Measurements from ENCODE around the gene DNAJC27.
"Not testable (repeated sequence)": the region's sequence is repeated elsewhere in the genome, so short reads cannot be mapped to it uniquely, and the experiment has no call there.

Gene DNAJC27

DNA sequence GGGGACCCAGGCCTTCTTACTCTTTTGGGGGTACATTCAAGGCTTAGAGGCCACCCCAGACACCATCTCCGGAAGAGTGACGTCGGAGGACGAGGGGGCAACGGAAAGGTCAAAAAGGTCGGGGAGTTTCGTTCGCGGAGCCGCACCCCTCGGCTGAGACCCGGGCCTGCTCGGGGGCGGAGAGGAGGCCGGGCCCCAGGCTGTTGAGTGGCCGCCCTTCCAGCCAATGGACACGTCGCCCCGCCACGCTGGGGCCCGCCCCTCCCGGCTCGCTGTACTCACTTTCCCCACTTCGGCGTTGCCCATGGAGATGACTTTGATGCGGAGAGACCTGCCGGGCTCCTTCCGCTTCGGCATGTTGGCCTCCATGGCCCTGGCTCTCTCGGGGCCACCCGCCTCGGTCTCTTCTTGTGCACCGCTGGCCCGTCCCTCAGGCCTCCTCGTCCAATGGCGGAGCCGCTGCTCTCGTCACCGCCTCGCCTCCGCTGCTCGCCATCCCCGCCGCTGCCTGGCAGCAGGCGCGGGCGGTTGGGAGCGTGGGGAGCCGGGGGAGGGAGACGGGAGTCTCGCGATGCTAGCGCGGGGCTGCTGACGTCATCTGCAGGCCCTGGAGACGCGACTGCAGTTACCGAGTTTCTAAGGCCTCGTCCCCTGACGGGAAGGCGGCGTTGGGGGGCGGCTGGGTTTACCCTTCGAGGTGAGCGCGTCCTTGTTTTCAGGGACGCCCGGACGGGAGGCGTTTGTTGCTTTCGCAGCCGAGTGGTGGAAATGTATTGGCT is at the start of gene DNAJC27:
Gene DNAJC27 (minus strand): TSS at position 420 of the 779 bp plus-strand sequence. CDS start 51 bp downstream, at position 369.
- DNase-seq (ENCODE audit: low spot score) = peak; percentile 98

DNA sequence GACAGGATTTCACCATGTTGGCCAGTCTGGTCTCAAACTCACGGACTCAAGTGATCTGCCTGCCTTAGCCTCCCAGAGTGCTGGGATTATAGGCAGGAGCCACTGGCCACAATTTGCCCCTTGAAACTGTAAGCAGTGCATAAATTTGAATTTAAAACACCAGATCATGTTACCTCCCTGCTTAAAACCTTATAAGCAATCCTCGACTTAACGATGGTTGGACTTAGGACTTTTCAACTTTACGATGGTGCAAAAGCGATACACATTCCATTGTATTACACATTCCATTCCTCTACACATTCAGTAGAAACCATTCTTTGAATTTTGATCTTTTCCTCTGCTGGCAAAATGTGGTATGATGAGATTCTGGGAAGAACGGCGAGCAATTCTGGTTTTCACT is 46.9 kb upstream of the DNAJC27 start:
- DNase-seq (ENCODE audit: low spot score) = no peak

DNA sequence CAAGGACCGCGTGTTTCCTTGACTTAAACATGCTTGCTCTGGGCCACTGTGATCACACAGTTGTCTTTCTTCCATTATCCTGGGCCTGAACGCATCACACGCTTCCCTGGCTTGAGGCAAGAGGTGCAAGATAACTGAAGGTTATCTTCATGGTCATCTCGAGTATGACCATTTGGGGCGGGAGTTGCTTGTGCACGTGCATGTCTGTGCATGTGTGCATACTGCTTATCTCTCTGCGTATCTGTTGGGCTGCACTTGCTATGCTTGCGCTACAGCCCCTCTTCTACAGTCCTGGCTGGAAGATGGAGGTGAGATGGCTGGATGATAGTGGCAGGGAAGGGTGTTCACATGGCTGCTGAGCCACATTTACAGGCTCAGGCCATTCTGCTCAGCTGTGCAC is 42.9 kb upstream of the DNAJC27 start:
- no peak for DNase-seq (ENCODE audit: low spot score)

DNA sequence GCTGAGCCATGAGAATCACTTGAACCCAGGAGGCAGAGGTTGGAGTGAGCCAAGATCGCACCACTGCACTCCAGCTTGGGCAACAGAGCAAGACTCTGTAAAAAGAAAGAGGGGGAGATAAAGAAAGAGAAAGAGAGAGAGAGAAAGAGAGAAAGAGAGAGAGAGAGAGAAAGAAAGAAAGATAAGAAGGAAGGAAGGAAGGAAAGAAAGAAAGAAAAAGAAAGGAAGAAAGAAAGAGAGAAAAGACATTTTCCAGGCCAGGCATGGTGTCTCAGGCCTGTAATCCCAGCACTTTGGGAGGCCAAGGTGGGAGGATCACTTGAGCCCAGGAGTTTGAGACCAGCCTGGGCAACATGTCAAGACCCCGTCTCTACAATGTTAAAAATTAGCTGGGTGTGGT is 39.6 kb upstream of the DNAJC27 start:
- not testable (repeated sequence) for DNase-seq (ENCODE audit: low spot score)

DNA sequence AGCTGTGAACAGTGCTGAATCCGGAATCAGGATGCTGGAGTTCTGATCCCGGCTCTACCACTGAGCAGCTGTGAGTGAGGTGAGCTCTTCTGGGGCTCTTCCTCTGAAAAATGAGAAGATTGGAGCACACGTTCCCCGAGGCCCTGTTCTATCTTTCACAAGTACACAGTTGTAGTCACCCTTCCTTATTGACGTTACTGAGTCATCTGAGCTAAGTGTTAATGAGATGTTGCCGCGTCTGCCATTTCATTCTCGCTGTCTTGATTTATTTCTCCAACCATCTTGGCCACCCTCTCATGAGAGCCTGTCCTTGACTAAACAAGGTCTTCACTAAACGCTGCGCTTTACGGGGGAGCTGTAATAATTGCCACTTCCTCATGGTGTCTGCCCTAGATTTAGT is 38.2 kb upstream of the DNAJC27 start:
- DNase-seq (ENCODE audit: low spot score) = no peak

DNA sequence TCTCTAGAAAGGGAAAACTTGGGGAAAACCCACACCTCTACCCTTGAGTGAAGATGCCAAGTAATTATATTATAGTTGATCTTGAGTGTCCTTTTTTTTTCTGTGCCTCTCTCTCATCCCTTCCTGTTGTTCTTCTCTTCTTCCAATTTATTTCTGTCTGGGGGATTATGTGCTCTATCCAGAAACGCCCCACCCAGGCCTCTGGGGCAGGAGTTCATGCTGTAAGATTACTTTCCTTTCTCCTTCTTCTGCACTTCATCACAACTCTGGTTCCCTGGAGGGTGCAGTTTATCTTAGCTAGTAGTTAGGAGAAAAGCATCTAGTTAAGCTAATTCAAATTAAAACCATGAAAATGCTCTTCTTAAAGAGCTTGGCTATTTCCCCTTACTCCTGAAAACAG is 30.3 kb upstream of the DNAJC27 start:
- DNase-seq (ENCODE audit: low spot score) = no peak

DNA sequence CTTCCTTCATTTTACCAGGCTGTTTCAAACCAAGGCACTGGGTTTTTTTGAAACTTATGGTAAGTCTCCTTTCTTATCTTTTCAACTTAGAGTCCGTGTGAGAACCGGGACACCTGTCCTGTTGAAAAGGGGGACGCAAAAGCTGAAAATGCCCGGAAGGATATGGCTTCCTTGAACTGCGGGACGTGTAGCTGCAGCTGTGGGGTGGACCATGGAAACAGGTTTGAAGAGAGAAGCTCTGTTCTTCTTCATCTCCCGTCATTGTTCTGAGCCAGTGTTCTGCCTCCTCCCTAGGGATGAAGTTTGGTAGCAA is 29.5 kb upstream of the DNAJC27 start:
- no peak for DNase-seq (ENCODE audit: low spot score)

DNA sequence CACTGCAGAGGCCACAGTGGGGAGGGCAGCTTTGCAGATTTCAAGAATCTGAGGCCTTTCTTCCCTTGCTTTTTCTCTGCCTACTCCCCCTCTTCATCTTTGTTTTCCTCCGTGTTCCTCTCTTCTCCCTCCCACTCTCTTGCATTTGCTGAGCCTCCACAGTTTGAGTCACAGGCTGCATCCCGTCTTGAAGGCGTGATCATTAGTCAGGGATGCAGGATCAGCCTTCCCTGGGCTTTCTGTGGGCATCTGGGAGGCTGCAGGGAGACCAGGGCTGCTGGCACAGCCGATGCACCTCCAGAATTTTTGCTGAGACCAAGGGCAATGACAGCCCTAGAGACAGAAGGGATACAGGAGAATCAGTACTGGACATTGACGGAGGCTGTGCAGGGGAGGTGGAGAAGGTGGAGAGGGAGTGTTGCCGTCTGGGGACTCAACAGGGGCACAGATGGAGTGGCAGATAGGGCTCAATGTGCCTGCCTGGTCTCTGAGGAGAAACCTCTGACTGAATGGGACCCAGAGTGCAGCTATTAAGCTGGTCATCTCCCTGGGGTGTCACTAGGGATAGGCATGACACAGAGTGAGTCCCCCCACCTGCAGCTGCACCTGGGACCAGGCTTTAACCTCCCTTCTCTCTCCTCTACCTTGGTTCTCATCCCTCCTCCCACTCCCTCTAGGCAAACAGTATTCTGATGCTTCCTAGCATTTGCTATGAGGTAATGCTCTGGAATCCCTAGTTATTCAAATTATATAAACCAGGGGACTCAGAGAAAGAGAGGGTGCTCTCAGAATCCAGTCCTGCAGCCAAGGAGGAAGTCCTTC is 29.0 kb upstream of the DNAJC27 start:
- peak; percentile 24 for DNase-seq (ENCODE audit: low spot score)

DNA sequence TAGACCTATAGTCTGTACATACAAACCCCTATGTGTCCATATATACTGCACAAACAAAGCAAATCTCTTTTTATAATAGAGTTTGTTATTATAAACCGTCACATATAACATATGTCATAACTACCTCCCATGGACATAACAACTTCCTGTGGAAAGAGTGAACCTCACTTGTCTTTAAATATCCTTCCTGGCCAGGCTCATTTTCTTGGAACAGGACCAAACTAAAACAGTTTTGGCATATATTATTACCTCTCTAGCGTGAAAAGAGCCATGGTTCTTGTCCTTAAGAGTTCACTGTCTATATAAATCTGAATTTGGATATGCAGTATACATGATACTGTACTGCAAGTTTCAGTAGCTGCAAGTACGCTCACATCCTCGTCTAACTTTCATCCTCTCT is 28.3 kb upstream of the DNAJC27 start:
- DNase-seq (ENCODE audit: low spot score) = no peak

DNA sequence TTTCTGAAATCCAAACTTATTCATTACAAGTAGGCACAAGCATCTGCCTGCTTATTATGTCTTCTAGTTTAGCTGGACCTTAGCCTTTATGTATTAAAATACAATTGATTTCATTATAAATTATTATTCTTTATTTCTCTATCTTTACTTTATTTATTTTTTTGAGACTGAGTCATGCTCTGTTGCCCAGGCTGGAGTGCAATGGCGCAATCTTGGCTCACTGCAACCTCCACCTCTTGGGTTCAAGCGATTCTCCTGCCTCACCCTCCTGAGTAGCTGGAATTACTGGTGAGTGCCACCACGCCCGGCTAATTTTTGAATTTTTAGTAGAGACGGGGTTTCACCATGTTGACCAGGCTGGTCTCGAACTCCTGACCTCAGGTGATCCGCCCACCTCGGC is 27.3 kb upstream of the DNAJC27 start:
- not testable (repeated sequence) for DNase-seq (ENCODE audit: low spot score)

DNA sequence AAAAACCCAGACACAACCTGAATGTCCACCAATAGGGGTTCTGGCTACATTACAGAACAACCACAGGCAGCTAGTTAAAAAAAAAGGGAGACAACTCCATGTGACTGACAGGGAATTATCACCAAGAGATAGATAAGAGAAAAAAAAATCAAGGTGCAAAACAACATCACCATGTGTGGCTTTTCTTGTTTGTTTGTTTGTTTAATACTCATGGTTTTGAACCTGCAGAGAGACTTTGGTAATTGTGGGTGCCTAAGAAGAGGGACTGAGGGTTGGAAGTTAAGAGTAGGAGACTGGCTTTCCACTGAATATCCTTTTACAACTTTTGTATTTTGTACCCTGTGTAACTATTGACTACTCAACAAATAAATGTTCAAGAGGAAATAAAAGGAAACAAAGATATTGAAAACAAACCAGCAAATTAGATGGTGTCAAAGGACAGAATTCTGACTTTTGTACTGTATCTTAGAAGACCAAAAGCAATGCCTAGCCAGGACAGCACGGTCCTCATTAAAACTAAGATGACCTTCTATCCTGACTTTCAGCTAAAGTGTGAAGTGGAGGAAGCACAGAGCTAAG is 22.5 kb upstream of the DNAJC27 start:
- no peak for DNase-seq (ENCODE audit: low spot score)

DNA sequence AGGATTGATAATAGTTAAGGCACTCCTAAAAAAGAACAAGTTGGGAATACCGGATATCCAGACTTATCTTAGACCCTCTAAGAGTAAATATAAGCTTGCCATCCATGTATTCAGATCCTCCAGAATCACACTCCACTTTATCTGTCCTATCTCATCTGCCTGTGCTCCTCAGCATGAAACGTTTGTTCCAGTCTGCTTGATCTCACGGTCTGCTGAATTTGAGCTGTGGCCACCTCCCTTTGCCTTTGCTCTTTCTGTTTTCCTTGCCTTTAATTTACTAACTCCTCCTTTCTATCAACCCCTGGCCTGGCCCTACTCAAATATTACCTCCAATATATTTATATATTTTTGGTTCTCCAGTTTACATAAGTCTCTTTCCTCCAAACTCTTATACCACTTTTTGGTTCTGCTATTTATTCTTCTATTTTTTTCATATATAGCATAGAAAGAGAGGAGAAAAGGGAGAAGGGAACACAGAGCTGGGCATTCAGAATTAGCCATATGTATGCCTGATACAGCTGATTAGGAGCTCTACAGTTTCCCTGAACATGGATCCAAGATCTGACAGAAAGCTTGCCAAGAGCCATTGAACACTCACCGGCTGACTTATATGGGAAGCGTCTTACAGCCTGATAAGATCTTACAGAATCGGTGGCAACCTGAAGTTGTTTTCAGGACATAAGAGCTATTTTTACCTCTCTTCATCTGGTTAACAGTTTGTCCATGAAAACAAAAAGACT is 21.8 kb upstream of the DNAJC27 start:
- DNase-seq (ENCODE audit: low spot score) = no peak

DNA sequence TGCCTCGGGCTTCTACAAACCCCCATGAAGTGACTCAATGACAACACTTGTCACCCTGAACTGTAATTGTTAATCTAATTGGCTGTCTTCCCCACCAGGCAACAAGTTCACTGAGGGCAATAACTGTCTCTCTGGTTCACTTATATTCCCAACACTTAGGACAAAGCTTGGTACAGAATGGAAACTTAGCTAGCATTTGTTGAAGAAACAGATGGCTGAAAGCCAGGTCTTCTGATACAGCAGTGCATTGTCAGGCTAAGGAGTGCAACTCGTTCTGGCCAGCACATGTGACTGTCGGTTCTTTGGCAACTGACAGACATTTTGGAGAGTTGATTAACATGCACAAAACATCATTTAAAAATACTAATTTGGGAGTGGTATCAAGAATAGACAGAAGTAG is 14.6 kb upstream of the DNAJC27 start:
- DNase-seq (ENCODE audit: low spot score) = no peak

DNA sequence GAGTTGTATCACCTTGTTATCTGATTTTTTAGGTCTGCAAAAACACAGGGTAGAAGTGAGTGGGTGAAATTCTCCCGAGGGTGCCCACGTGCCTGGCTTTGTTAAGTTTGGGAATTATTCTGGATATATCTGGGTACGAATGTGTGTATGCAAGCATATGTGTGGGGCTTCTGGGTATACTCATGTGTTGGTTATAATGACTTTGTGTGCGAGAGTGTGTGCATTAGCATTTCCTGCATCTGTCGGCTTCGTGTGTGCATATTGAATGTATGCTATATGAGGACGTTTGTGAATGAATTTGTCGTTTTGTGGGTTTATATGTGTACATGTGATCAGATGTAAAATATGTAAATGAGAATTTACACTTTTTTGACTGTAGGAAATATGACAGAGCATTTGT is 13.8 kb upstream of the DNAJC27 start:
- DNase-seq (ENCODE audit: low spot score) = no peak

DNA sequence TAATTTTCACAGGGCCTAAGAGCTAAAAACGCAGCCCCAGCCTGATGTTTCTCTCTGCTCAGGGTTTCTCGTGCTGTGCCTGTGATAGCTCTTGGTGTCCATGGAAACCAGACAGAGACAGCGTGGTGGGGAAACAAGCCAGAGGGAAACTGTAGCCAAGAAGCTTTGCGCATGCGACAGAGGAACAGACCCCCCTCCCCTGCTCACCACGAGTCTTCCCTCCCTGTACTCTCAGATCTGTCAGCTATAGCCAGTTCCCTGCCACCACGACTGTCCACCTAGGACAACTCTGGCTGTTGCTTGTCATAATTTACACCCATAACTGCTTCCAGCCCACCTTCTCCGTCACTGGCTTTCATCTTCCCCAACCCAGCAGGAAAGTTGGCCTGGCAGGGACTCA is 13.2 kb upstream of the DNAJC27 start:
- DNase-seq (ENCODE audit: low spot score) = no peak

DNA sequence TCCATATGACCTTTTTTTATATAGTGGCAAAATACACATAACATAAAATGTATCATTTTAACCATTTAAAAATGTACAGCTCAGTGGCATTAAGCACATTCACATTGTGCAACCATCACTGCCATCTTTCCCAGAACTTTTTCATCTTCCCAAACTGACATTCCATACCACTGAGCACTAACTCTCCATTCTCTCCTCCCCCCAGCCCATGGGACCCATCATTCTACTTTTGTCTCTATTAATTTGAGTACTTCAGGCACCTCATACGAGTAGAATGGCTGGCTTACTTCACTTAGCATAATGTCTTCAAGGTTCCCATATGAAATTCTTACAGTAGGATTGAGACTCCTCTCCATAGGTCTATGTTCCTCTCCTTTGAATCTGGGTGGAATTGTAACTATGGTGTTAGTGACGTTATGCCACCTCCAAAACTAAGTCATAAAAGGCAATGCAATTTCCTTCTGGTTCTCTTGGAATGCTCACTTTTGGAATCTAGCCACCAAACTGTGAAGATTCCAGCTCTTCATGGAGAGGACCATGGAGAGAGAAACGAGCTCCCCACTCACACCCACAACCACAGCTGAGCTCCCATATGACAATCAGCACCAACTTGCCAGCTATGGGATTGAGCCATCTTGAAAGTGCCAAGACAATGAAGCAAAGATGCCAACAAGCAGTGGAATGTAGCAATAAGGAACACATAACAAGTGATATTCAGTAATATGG is 9.8 kb upstream of the DNAJC27 start:
- no peak for DNase-seq (ENCODE audit: low spot score)

DNA sequence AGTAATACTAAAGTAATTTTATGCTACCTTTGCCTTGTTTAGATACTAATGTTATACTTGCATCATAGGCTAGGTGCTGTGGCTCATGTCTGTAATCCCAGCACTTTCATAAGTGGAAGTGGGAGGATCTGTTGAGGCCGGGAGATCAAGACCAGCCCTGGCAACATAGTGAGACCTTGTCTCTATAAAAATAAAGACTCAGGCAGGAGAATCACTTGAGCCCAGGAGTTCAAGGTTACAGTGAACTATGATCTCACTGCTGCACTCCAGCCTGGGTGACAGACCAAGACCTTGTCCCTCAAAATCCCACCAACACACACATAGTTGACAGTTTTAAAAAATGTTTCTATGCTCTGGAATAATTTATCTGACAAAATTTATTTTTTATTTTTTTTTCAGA is 6.9 kb upstream of the DNAJC27 start:
- no peak for DNase-seq (ENCODE audit: low spot score)

DNA sequence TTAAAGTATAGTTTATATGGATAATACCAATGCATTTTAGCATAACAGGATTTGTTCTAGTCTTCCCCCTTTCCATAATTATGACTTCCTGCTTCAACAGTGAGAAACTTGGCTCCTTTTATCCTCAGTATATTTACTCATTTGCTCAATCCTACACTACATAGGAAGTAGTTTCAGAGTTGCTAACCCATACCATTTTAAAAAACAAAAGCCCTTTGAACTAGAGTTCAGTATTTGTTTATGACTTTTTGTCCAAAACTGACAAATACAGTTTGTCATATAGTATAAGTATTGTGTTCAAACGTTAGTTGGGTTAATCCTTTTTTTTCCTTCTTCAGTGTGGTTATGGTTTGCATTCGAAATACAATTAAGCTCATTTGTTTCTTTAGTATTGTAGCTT is 5.9 kb upstream of the DNAJC27 start:
- no peak for DNase-seq (ENCODE audit: low spot score)

DNA sequence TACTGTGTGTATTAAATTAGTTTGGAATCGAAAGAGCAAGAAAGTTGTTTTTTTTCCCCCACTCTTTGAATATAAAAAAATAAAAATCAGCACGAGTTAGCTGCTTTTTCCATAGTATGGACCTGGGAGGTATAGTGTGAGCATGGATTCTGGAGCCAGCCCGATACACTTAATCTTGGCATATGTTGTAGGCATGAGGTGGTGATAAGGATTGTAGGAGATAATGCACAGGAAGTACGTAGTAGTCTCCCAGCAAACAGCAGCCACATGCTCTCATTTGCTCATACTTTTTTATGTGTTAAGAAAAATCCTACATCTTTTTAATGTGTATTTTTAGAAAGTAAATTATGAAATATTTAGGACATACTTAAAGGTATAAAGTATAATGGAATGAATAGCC is 2.1 kb upstream of the DNAJC27 start:
- DNase-seq (ENCODE audit: low spot score) = no peak

DNA sequence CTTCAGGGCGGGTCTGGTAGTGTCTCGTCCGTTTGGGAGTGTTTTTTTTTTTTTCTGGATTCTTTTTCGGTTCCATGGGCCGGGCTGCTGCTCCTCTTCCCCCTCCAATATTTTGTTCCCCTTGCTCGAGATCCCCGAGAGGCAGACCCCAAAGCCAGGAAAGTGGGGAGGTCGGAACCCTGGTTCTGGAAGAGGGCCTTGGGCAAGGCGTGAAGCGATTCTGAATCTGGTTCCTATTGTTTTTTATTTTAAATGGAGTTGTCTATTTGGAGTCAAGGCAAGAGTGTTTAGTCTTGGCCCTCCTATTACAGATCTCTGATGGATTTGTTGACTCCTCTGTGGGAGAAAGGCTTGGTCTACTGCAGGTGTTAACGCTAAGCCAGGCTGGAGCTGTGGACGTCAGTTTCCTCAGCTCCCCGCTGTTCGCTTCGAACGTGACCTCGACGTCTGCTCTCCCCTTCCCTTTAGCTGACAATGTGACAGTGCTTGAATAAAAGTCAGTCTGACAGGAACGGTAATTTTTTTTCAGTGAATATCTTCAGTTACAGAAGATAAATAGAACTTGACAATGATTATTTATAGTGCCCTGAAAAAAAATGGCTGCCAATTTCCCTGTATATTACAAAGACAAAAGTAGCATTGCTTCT is 683 bp upstream of the DNAJC27 start:
- peak; percentile 16 for DNase-seq (ENCODE audit: low spot score)

DNA sequence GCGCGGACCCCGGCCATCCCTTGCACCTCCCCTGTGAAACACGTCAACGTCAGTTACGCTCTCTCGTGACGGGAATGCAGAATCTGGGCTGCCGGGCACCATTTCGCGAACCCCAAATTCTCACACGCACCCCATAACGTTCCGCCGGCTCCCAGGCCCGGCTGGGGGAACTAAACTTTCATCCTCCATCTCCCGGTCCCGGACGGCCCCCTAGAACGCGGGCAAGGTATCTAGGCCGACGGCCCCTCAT is 544 bp downstream of the DNAJC27 start:
- DNase-seq (ENCODE audit: low spot score) = peak; percentile 26
